H9 (cell line): ENCODE measurements around the gene VMAC. TPM values are rescaled to one million over a fixed set of nuclear protein-coding genes. Genes with fewer than 3 reads are reported as not detected.

Experiments
- DNase-seq: peaks from one replicate; pipeline ENCODE4 v3.0.0-alpha.2; 2017
- H2AFZ ChIP-seq: one replicate; pipeline ENCODE4 v1.6.1; 2013; ENCODE audit warnings: mild to moderate bottlenecking, low read length, control low read depth, moderate library complexity
- H2AK5ac ChIP-seq: 2 replicates; pipeline ENCODE4 v1.6.1; 2013; ENCODE audit warnings: low read length, control low read depth, mixed read lengths; ENCODE audit not compliant: insufficient read length
- H2BK120ac ChIP-seq: one replicate; pipeline ENCODE4 v1.6.1; 2013; ENCODE audit warnings: low read depth, mild to moderate bottlenecking, low read length, control low read depth, inconsistent platforms; ENCODE audit not compliant: poor library complexity, severe bottlenecking
- H2BK12ac ChIP-seq: 2 replicates; pipeline ENCODE4 v1.6.1; 2013; ENCODE audit warnings: low read length, control low read depth, mixed read lengths, low read depth; ENCODE audit not compliant: insufficient read length
- H2BK15ac ChIP-seq: 2 replicates; pipeline ENCODE4 v1.6.1; 2013; ENCODE audit warnings: low read depth, low read length, control low read depth
- H2BK20ac ChIP-seq: one replicate; pipeline ENCODE4 v1.6.1; 2013; ENCODE audit warnings: low read depth, mild to moderate bottlenecking, low read length, control low read depth, inconsistent platforms; ENCODE audit not compliant: poor library complexity, severe bottlenecking
- H2BK5ac ChIP-seq: 2 replicates; pipeline ENCODE4 v1.6.1; 2013; ENCODE audit warnings: low read length, control low read depth, mixed read lengths; ENCODE audit not compliant: insufficient read length
- H3K14ac ChIP-seq: 2 replicates; pipeline ENCODE4 v1.6.1; 2013; ENCODE audit warnings: low read length, control low read depth; ENCODE audit not compliant: insufficient read depth
- H3K18ac ChIP-seq: 2 replicates; pipeline ENCODE4 v1.6.1; 2013; ENCODE audit warnings: low read depth, mild to moderate bottlenecking, mixed read lengths, low read length, control low read depth; ENCODE audit not compliant: insufficient read length
- H3K23ac ChIP-seq: 2 replicates; pipeline ENCODE4 v1.6.1; 2013; ENCODE audit warnings: low read length, control low read depth, mixed read lengths, low read depth; ENCODE audit not compliant: insufficient read length
- H3K23me2 ChIP-seq: 2 replicates; pipeline ENCODE4 v1.6.1; 2013; ENCODE audit warnings: low read depth, mild to moderate bottlenecking, mixed read lengths, low read length, control low read depth; ENCODE audit not compliant: insufficient read length, poor library complexity, severe bottlenecking
- H3K27ac ChIP-seq: 2 replicates; pipeline ENCODE4 v1.5.1; 2013; ENCODE audit warnings: low read length, control low read depth, mixed read lengths, low read depth; ENCODE audit not compliant: insufficient read length
- H3K27me3 ChIP-seq: 2 replicates; pipeline ENCODE4 v1.6.1; 2013; ENCODE audit warnings: low read length, control low read depth, inconsistent platforms; ENCODE audit not compliant: insufficient read depth
- H3K4ac ChIP-seq: 2 replicates; pipeline ENCODE4 v1.6.1; 2013; ENCODE audit warnings: low read depth, mild to moderate bottlenecking, control low read depth, inconsistent platforms, low read length, moderate library complexity
- H3K4me1 ChIP-seq: 2 replicates; pipeline ENCODE4 v1.6.1; 2013; ENCODE audit warnings: low read length, control low read depth, inconsistent platforms; ENCODE audit not compliant: insufficient read depth
- H3K4me2 ChIP-seq: 2 replicates; pipeline ENCODE4 v1.6.1; 2013; ENCODE audit warnings: low read length, control low read depth, mixed read lengths; ENCODE audit not compliant: insufficient read length, insufficient read depth
- H3K56ac ChIP-seq: 2 replicates; pipeline ENCODE4 v1.6.1; 2013; ENCODE audit warnings: low read depth, mild to moderate bottlenecking, mixed read lengths, low read length, control low read depth; ENCODE audit not compliant: insufficient read length
- H3K79me1 ChIP-seq: 2 replicates; pipeline ENCODE4 v1.6.1; 2013; ENCODE audit warnings: low read depth, mild to moderate bottlenecking, moderate library complexity, low read length, control low read depth, inconsistent platforms; ENCODE audit not compliant: insufficient read depth, poor library complexity, severe bottlenecking
- H3K79me2 ChIP-seq: 2 replicates; pipeline ENCODE4 v1.6.1; 2013; ENCODE audit warnings: low read length, control low read depth, inconsistent platforms; ENCODE audit not compliant: insufficient read depth
- H3K9ac ChIP-seq: 2 replicates; pipeline ENCODE4 v1.6.1; 2013; ENCODE audit warnings: low read length, control low read depth, mixed read lengths; ENCODE audit not compliant: insufficient read length; ENCODE audit errors: extremely low read depth
- H3K9me3 ChIP-seq: one replicate; pipeline ENCODE4 v1.6.1; 2013; ENCODE audit warnings: low read depth, low read length, inconsistent platforms; ENCODE audit not compliant: control insufficient read depth
- H3T11ph ChIP-seq: one replicate; pipeline ENCODE4 v1.6.1; 2013; ENCODE audit warnings: mild to moderate bottlenecking, low read length, control low read depth, inconsistent platforms
- H4K20me1 ChIP-seq: one replicate; pipeline ENCODE4 v1.6.1; 2013; ENCODE audit not compliant: control insufficient read depth, insufficient read length, insufficient read depth
- H4K5ac ChIP-seq: 2 replicates; pipeline ENCODE4 v1.6.1; 2013; ENCODE audit warnings: low read depth, mild to moderate bottlenecking, mixed read lengths, low read length, control low read depth; ENCODE audit not compliant: insufficient read length
- H4K8ac ChIP-seq: replicated peaks from 2 replicates; pipeline ENCODE4 v1.6.1; 2013; ENCODE audit warnings: low read length, control low read depth, mixed read lengths, low read depth; ENCODE audit not compliant: insufficient read length
- H4K91ac ChIP-seq: 2 replicates; pipeline ENCODE4 v1.6.1; 2013; ENCODE audit warnings: low read depth, mild to moderate bottlenecking, moderate library complexity, mixed read lengths, low read length, control low read depth; ENCODE audit not compliant: insufficient read length
- H3K27ac Mint-ChIP-seq, 3 experiments: 2 replicates in 2 of 3; 3 replicates in 1 of 3; pipeline ENCODE4 v1.8.0; 2020 to 2021; ENCODE audit warnings: mixed read lengths in 3 of 3, mild to moderate bottlenecking in 1 of 3, moderate library complexity in 1 of 3
- H3K27me3 Mint-ChIP-seq: 2 replicates; pipeline ENCODE4 v1.8.0; 2021; ENCODE audit warnings: low read depth, mild to moderate bottlenecking, moderate library complexity, mixed read lengths
- H3K36me3 Mint-ChIP-seq, 3 experiments: 2 replicates in 2 of 3; 3 replicates in 1 of 3; pipeline ENCODE4 v1.8.0; 2020 to 2021; ENCODE audit warnings: low read depth in 3 of 3, mixed read lengths in 3 of 3; ENCODE audit not compliant: insufficient read depth in 1 of 3
- H3K4me1 Mint-ChIP-seq, 2 experiments: 2 replicates each; pipeline ENCODE4 v1.8.0; 2020; ENCODE audit warnings: mixed read lengths in 2 of 2
- H3K4me3 Mint-ChIP-seq, 2 experiments: 2 replicates in 1 of 2; 3 replicates in 1 of 2; pipeline ENCODE4 v1.8.0; 2020 to 2021; ENCODE audit warnings: mild to moderate bottlenecking in 2 of 2, mixed read lengths in 2 of 2, moderate library complexity in 1 of 2
- H3K9me3 Mint-ChIP-seq, 2 experiments: 2 replicates in 1 of 2; 3 replicates in 1 of 2; pipeline ENCODE4 v1.8.0; 2020; ENCODE audit warnings: mild to moderate bottlenecking in 2 of 2, mixed read lengths in 2 of 2, moderate library complexity in 1 of 2
- CTCF ChIP-seq: fragments of 200-600 bp; sonication (generic); conservative IDR thresholded peaks from 3 replicates; pipeline ENCODE4 v1.8.0; 2021; ENCODE audit warnings: antibody characterized with exemption, mild to moderate bottlenecking
- WGBS: extraction: QIAGEN DNeasy Blood & Tissue Kit; methylation state at CpG from one replicate; pipeline ENCODE4 v1.1.7; 2013; ENCODE audit warnings: missing lambda C conversion rate, low lambda C conversion rate, mixed read lengths; ENCODE audit not compliant: insufficient read length; ENCODE audit errors: extremely low coverage; 5-methylcytosine and 5-hydroxymethylcytosine counted together
- total RNA-seq: library from RNA; stranded (reverse); gene quantifications from 2 replicates; pipeline ENCODE4 v1.2.1, GENCODE V29; 2021

Gene VMAC
- total RNA-seq, 1 experiment from 2014 or later, result 2.2 TPM

- H3K18ac ChIP-seq, result no peak overlapping the region
- Mint-ChIP-seq H3K27me3 (peaks cover 1% of the 10 kb centered on the region), H3K9me3 (no peaks in the 10 kb centered on the region), H3K36me3 (peaks cover 8 to 20% (median 13%) of the 10 kb centered on the region in 3 experiments), H3K4me1 (peaks cover 73 to 79% of the 10 kb centered on the region in 2 experiments), H3K27ac (peak overlapping the region in 2 of 3 experiments; percentile 88 to 89; a peak in 4 of 7 replicates), H3K4me3 (no peak overlapping the region; a peak in 1 of 5 replicates)
- DNase-seq, result no peak
- no peak overlapping the region for H4K5ac ChIP-seq
- H2BK5ac ChIP-seq, result no peak overlapping the region
- H2BK12ac ChIP-seq, result no peak overlapping the region
- no peak overlapping the region for H4K8ac ChIP-seq
- no CpG with 5 or more reads among the region's 13 CpGs for WGBS
- no peak overlapping the region for H3K27ac ChIP-seq
- H3K56ac ChIP-seq, result no peak overlapping the region
- H2BK15ac ChIP-seq, result no peak overlapping the region
- H3K4me2 ChIP-seq, result no peak overlapping the region
- no peak overlapping the region for H2AK5ac ChIP-seq
- no peak for TF ChIP-seq CTCF
- no peak overlapping the region for H2AFZ ChIP-seq
- H2BK120ac ChIP-seq, result no peak overlapping the region
- no peak overlapping the region for H3K4ac ChIP-seq
- H3T11ph ChIP-seq, result no peak overlapping the region
- H3K9me3 ChIP-seq, result no peaks in the 10 kb centered on the region
- H3K9ac ChIP-seq, result no peak overlapping the region
- H4K91ac ChIP-seq, result no peak overlapping the region
- H3K23ac ChIP-seq, result no peak overlapping the region
- H3K4me1 ChIP-seq, result peaks cover 27% of the 10 kb centered on the region
- H3K27me3 ChIP-seq, result no peaks in the 10 kb centered on the region
- H2BK20ac ChIP-seq, result no peak overlapping the region
- H3K23me2 ChIP-seq, result no peaks in the 10 kb centered on the region
- H3K79me2 ChIP-seq, result peaks cover 3% of the 10 kb centered on the region; the same call in 1 of the 2 replicates
- H4K20me1 ChIP-seq, result no peaks in the 10 kb centered on the region
- no peak overlapping the region for H3K14ac ChIP-seq
- H3K79me1 ChIP-seq, result peaks cover 10% of the 10 kb centered on the region
These were observed 45.2 kb downstream of the VMAC start for GRCh38 chr19:5949792-5950305.
